CD4-positive, CD25-positive, alpha-beta regulatory T cell (primary cell): Measurements from ENCODE around the gene ADGRL1. TPM values are rescaled to one million over a fixed set of nuclear protein-coding genes. Genes with fewer than 3 reads are reported as not detected.
A peak's percentile ranks its signal among the peaks of the same experiment; 100 is the strongest.
"Not testable (repeated sequence)": the region's sequence is repeated elsewhere in the genome, so short reads cannot be mapped to it uniquely, and the experiment has no call there.

Source experiments
- ATAC-seq, 2 donors: fragments of 150-1000 bp; cut with Tn5 transposase; one replicate each; pipeline ENCODE4 v1.10.0; 2021; ENCODE audit warnings: low read depth in 2 of 2, moderate number of reproducible peaks in 2 of 2, moderate library complexity in 1 of 2
- DNase-seq, 3 donors: peaks; one replicate each; pipeline versions ENCODE4 v3.0.0 to v3.0.0-alpha.2; 2012 to 2022; ENCODE audit warnings: mixed read lengths in 1 of 3
- H3K27ac ChIP-seq: one replicate; pipeline ENCODE4 v1.7.0; 2013; ENCODE audit warnings: mild to moderate bottlenecking, low read length; ENCODE audit not compliant: insufficient read depth, poor library complexity, severe bottlenecking
- H3K27me3 ChIP-seq: one replicate; pipeline ENCODE4 v1.7.0; 2013; ENCODE audit warnings: low read length; ENCODE audit not compliant: control insufficient read depth, insufficient read depth
- H3K36me3 ChIP-seq: one replicate; pipeline ENCODE4 v1.7.0; 2013; ENCODE audit warnings: mild to moderate bottlenecking, low read length, moderate library complexity; ENCODE audit not compliant: control insufficient read depth, insufficient read depth
- H3K4me1 ChIP-seq: 2 replicates; pipeline ENCODE4 v1.7.0; 2013; ENCODE audit warnings: mild to moderate bottlenecking, low read length; ENCODE audit not compliant: insufficient read depth, control insufficient read depth, poor library complexity, severe bottlenecking
- H3K4me3 ChIP-seq: one replicate; pipeline ENCODE4 v1.7.0; 2013; ENCODE audit warnings: low read depth, mild to moderate bottlenecking, low read length, moderate library complexity
- H3K9me3 ChIP-seq, 2 experiments: 1 replicate in 1 of 2; 2 replicates in 1 of 2; pipeline ENCODE4 v1.7.0; 2013; ENCODE audit warnings: low read length in 2 of 2, mild to moderate bottlenecking in 1 of 2, moderate library complexity in 1 of 2; ENCODE audit not compliant: control insufficient read depth in 2 of 2
- H3K27ac Mint-ChIP-seq, 3 donors: one replicate each; pipeline ENCODE4 v1.8.0; 2020 to 2022; ENCODE audit warnings: mild to moderate bottlenecking in 3 of 3, mixed read lengths in 3 of 3, moderate library complexity in 2 of 3
- H3K27me3 Mint-ChIP-seq: one replicate; pipeline ENCODE4 v1.8.0; 2022; ENCODE audit warnings: mild to moderate bottlenecking, mixed read lengths
- H3K36me3 Mint-ChIP-seq: one replicate; pipeline ENCODE4 v1.8.0; 2020; ENCODE audit warnings: mixed read lengths
- H3K4me1 Mint-ChIP-seq, 4 donors: one replicate each; pipeline ENCODE4 v1.8.0; 2020 to 2022; ENCODE audit warnings: mixed read lengths in 4 of 4, mild to moderate bottlenecking in 1 of 4
- H3K4me3 Mint-ChIP-seq, 4 donors: one replicate each; pipeline ENCODE4 v1.8.0; 2020 to 2022; ENCODE audit warnings: mild to moderate bottlenecking in 4 of 4, mixed read lengths in 4 of 4, moderate library complexity in 3 of 4
- H3K9me3 Mint-ChIP-seq, 7 donors: one replicate each; pipeline ENCODE4 v1.8.0; 2020 to 2022; ENCODE audit warnings: mixed read lengths in 7 of 7, mild to moderate bottlenecking in 3 of 7, moderate library complexity in 2 of 7
- polyA plus RNA-seq, 4 donors: library from polyadenylated mRNA; unstranded; fragments of 300-500 nt; fragmentation: Illumina TruSeq; gene quantifications; one replicate each; pipeline ENCODE4 v1.2.3, GENCODE V29; 2021
- total RNA-seq: library from RNA; stranded (reverse); gene quantifications from one replicate; pipeline ENCODE4 v1.2.3, GENCODE V29; 2022

Gene ADGRL1
- total and polyA plus RNA-seq, 5 donors from 2014 or later: 0.21 to 8.2 (median 0.34) TPM; not detected in 1

- H3K4me1 ChIP-seq: peaks cover 16% of the 10 kb centered on the region
- H3K36me3 Mint-ChIP-seq: not testable (repeated sequence)
Measured at GRCh38 chr19:14210182-14210581, 4.2 kb upstream of the ADGRL1 start.

GRCh38 chr19:14209401-14209800 is 3.4 kb upstream of the ADGRL1 start:
- Mint-ChIP-seq H3K27me3 (peaks cover 36% of the 10 kb centered on the region), H3K4me1 (peaks cover 0 to 32% (median 12%) of the 10 kb centered on the region in 4 donors), H3K4me3 (peak overlapping the region in 3 of 4 donors; percentile 57 to 77 (median 76))
- H3K4me3 ChIP-seq, H3K36me3 ChIP-seq, H3K27ac ChIP-seq, DNase-seq, ATAC-seq, H3K27ac Mint-ChIP-seq, H3K9me3 ChIP-seq, H3K27me3 ChIP-seq, H3K9me3 Mint-ChIP-seq, H3K36me3 Mint-ChIP-seq: not testable (repeated sequence)
- peaks cover 20% of the 10 kb centered on the region for H3K4me1 ChIP-seq

More at GRCh38 chr19:14210182-14210581, 4.2 kb upstream of the ADGRL1 start:
- not testable (repeated sequence) for ATAC-seq, H3K27ac ChIP-seq, H3K27ac Mint-ChIP-seq, H3K27me3 ChIP-seq, H3K4me3 ChIP-seq, H3K9me3 Mint-ChIP-seq, H3K36me3 ChIP-seq, H3K9me3 ChIP-seq, DNase-seq
- Mint-ChIP-seq H3K4me1 (peaks cover 0 to 27% (median 7%) of the 10 kb centered on the region in 4 donors), H3K4me3 (peak overlapping the region in 2 of 4 donors; percentile 33 to 77), H3K27me3 (peaks cover 30% of the 10 kb centered on the region)

- Mint-ChIP-seq H3K4me3 (peak overlapping the region in 3 of 4 donors; percentile 55 to 83 (median 73)), H3K4me1 (peaks cover 0 to 40% (median 14%) of the 10 kb centered on the region in 4 donors), H3K27me3 (peaks cover 45% of the 10 kb centered on the region)
- not testable (repeated sequence) for H3K36me3 ChIP-seq, H3K36me3 Mint-ChIP-seq, DNase-seq, H3K27ac Mint-ChIP-seq, H3K9me3 Mint-ChIP-seq, ATAC-seq, H3K4me3 ChIP-seq, H3K9me3 ChIP-seq, H3K27me3 ChIP-seq, H3K27ac ChIP-seq
- H3K4me1 ChIP-seq: peaks cover 20% of the 10 kb centered on the region
Measured at GRCh38 chr19:14208496-14208895, 2.5 kb upstream of the ADGRL1 start.

GRCh38 chr19:14207796-14208195 is 1.8 kb upstream of the ADGRL1 start:
- not testable (repeated sequence) for ATAC-seq

GRCh38 chr19:14206737-14207726 is 1.1 kb upstream of the ADGRL1 start:
- H3K27me3 ChIP-seq, H3K36me3 Mint-ChIP-seq, H3K36me3 ChIP-seq, H3K9me3 Mint-ChIP-seq, H3K27ac ChIP-seq, H3K9me3 ChIP-seq: not testable (repeated sequence)
- peak; percentile 66 to 70 for ATAC-seq
- peak; percentile 65 to 85 (median 83) for DNase-seq
- H3K27me3 Mint-ChIP-seq: peaks cover 48% of the 10 kb centered on the region
- Histone ChIP-seq H3K4me3 (peak overlapping the region; percentile 59), H3K4me1 (peaks cover 20% of the 10 kb centered on the region)
- H3K4me3 Mint-ChIP-seq: peak overlapping the region; percentile 83 to 97 (median 95)
- H3K4me1 Mint-ChIP-seq: peaks cover 0 to 48% (median 15%) of the 10 kb centered on the region in 4 donors
- H3K27ac Mint-ChIP-seq: peak overlapping the region; percentile 89 to 94 (median 93)

More at GRCh38 chr19:14207796-14208195, 1.8 kb upstream of the ADGRL1 start:
- H3K27ac ChIP-seq, H3K27me3 ChIP-seq, H3K9me3 Mint-ChIP-seq, H3K36me3 ChIP-seq, DNase-seq, H3K9me3 ChIP-seq, H3K36me3 Mint-ChIP-seq: not testable (repeated sequence)
- Histone ChIP-seq H3K4me3 (peak overlapping the region; percentile 59), H3K4me1 (peaks cover 20% of the 10 kb centered on the region)
- H3K4me1 Mint-ChIP-seq: peaks cover 0 to 45% (median 15%) of the 10 kb centered on the region in 4 donors
- H3K27ac Mint-ChIP-seq: peak overlapping the region in 1 of 3 donors; percentile 93
- H3K27me3 Mint-ChIP-seq: peaks cover 46% of the 10 kb centered on the region
- H3K4me3 Mint-ChIP-seq: peak overlapping the region; percentile 83 to 97 (median 95)

GRCh38 chr19:14206308-14206707 is 339 bp upstream of the ADGRL1 start:
- H3K27ac Mint-ChIP-seq, H3K36me3 Mint-ChIP-seq, H3K27me3 ChIP-seq, H3K27ac ChIP-seq, H3K36me3 ChIP-seq, H3K9me3 ChIP-seq, H3K4me3 Mint-ChIP-seq, H3K4me3 ChIP-seq, H3K9me3 Mint-ChIP-seq: not testable (repeated sequence)
- H3K27me3 Mint-ChIP-seq: peaks cover 55% of the 10 kb centered on the region
- peaks cover 0 to 50% (median 16%) of the 10 kb centered on the region in 4 donors for H3K4me1 Mint-ChIP-seq
- DNase-seq (peak in 1 of 3 donors; percentile 17), ATAC-seq (peak in 1 of 2 donors; percentile 6)
- peaks cover 20% of the 10 kb centered on the region for H3K4me1 ChIP-seq

GRCh38 chr19:14204676-14205451 is 1.1 kb downstream of the ADGRL1 start:
- not testable (repeated sequence) for H3K36me3 ChIP-seq, H3K27me3 ChIP-seq, H3K9me3 ChIP-seq, H3K4me3 ChIP-seq, ATAC-seq, DNase-seq, H3K9me3 Mint-ChIP-seq, H3K36me3 Mint-ChIP-seq, H3K27ac ChIP-seq
- peaks cover 46% of the 10 kb centered on the region for H3K27me3 Mint-ChIP-seq
- peaks cover 0 to 55% (median 16%) of the 10 kb centered on the region in 4 donors for H3K4me1 Mint-ChIP-seq
- peak overlapping the region; percentile 41 to 90 (median 89) for H3K27ac Mint-ChIP-seq
- peak overlapping the region; percentile 80 to 96 (median 88) for H3K4me3 Mint-ChIP-seq
- peaks cover 20% of the 10 kb centered on the region for H3K4me1 ChIP-seq
